Upper lobe of left lung (tissue), 6 donors: Measurements from ENCODE around the gene CIRBP. TPM values are rescaled to one million over a fixed set of nuclear protein-coding genes. Genes with fewer than 3 reads are reported as not detected.
A peak's percentile ranks its signal among the peaks of the same experiment; 100 is the strongest.

Source experiments
- ATAC-seq, 2 donors: fragments of 200-7000 bp; cut with Tn5 transposase; one replicate each; pipeline ENCODE4 v1.9.1; 2022; ENCODE audit warnings: mild to moderate bottlenecking in 2 of 2, moderate library complexity in 2 of 2; ENCODE audit not compliant: low FRiP score in 2 of 2
- DNase-seq, 2 donors: peaks; one replicate each; pipeline ENCODE4 v3.0.0-alpha.2; 2019 to 2020
- H3K27ac ChIP-seq, 4 donors: fragments of 200-600 bp; sonication (generic); one replicate each; pipeline ENCODE4 v1.5.1; 2016 to 2019
- H3K27me3 ChIP-seq, 4 donors: fragments of 200-600 bp; sonication (generic); one replicate each; pipeline ENCODE4 v1.5.1; 2017 to 2019
- H3K36me3 ChIP-seq, 4 donors: fragments of 200-600 bp; sonication (generic); one replicate each; pipeline ENCODE4 v1.5.1; 2016 to 2019
- H3K4me1 ChIP-seq, 4 donors: fragments of 200-600 bp; sonication (generic); one replicate each; pipeline ENCODE4 v1.5.1; 2018 to 2019
- H3K4me3 ChIP-seq, 4 donors: fragments of 200-600 bp; sonication (generic); one replicate each; pipeline ENCODE4 v1.5.1; 2017 to 2019; ENCODE audit warnings: mild to moderate bottlenecking in 2 of 4, moderate library complexity in 1 of 4
- H3K9me3 ChIP-seq, 4 donors: fragments of 200-600 bp; sonication (generic); one replicate each; pipeline ENCODE4 v1.5.1; 2018 to 2019
- CTCF ChIP-seq, 6 experiments: fragments of 450-650 bp in 4 of 6; fragments of 200-600 bp in 2 of 6; sonication (generic) in 2 of 6; IDR thresholded peaks; one replicate each; pipeline ENCODE4 v1.5.1; 2016 to 2019; ENCODE audit warnings: antibody characterized with exemption in 6 of 6
- EP300 ChIP-seq, 4 donors: sonication (generic); formaldehyde crosslinking; IDR thresholded peaks; one replicate each; pipeline ENCODE4 v1.5.1; 2017; ENCODE audit warnings: antibody characterized with exemption in 4 of 4, control low read depth in 2 of 4
- POLR2A ChIP-seq, 4 donors: fragments of 450-650 bp; IDR thresholded peaks; one replicate each; pipeline ENCODE4 v1.5.1; 2016 to 2017; ENCODE audit warnings: antibody characterized with exemption in 4 of 4, mild to moderate bottlenecking in 2 of 4
- POLR2AphosphoS5 ChIP-seq, 2 donors: sonication (generic); formaldehyde crosslinking; IDR thresholded peaks; one replicate each; pipeline ENCODE4 v1.5.1; 2017; ENCODE audit warnings: antibody characterized with exemption in 2 of 2
- WGBS, 2 donors: methylation state at CpG; one replicate each; pipeline ENCODE4 v1.1.5; 2017 to 2018; 5-methylcytosine and 5-hydroxymethylcytosine counted together
- total RNA-seq, 6 donors: library from RNA; depleted of rRNA in 4 of 6; stranded (reverse); fragments of >200 nt in 4 of 6; gene quantifications; one replicate each; pipeline versions ENCODE4 v1.1.0 to v1.2.1, GENCODE V29; 2016 to 2021
- donor health status: DM: no; HTN: no; CAD: no; lungs with moderate emphysema.
- donor health status: DM: no; HTN: yes; CAD: no; lungs with severe emphysema.

Gene CIRBP
- total RNA-seq, 6 donors from 2014 or later = 326 to 1,348 (median 441) TPM

DNA sequence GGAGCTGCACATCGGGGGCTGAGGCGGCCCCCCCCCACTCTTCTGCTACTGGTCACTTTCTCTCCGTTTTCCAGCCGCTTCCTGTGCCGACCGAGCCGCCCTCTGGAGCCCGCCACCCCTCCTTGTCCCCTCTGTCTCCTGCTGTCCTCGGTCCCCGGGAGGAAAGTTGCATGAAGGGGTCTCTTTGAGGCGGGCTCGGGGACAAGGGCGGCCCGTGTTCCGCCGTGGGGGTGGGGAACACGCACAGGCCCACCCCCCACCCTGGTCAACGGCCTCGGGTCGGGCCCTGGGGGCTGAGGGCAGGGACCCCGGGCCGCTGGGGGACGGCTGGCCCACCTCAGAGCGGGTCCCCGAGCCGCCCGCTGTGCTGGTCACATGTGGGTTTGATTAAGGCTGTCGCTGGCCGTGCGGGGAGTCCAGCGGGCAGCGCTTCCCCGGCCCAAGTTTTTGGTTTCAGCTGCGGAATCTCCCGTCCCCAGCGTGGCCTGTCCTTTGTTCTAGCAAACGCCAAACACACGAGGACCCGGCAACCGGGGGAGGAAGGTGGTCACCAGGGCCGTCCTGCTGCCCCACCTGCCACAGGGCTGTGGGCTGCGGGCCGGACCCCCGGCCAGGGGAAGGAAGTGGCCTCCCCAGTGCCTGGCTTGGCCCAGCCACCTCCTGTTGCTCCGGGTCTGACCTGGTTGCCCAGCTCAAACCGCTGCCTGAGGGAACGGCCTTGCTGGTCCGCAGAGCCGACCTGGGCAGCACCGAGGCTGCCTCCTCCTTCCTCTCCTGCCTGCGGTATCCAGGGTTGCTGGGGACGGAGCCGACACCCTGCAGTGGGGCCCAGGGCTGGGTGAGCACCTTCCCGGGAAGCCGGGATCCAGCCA, 18.5 kb downstream of the CIRBP start:
- peak in 1 of 2 donors; percentile 77 for DNase-seq
- TF ChIP-seq POLR2A (IDR thresholded peaks at IDR 0.05) (no peak), CTCF (IDR thresholded peaks at IDR 0.05) (no peak), EP300 (IDR thresholded peaks at IDR 0.05) (no peak), POLR2AphosphoS5 (IDR thresholded peaks at IDR 0.05) (no peak)
- no peak for ATAC-seq

GRCh38 chr19:1288226-1288612, 19.1 kb downstream of the CIRBP start:
- no peak for TF ChIP-seq EP300 (IDR thresholded peaks at IDR 0.05)
- no peak for TF ChIP-seq POLR2AphosphoS5 (IDR thresholded peaks at IDR 0.05)
- no peak for TF ChIP-seq CTCF (IDR thresholded peaks at IDR 0.05)
- no peak for TF ChIP-seq POLR2A (IDR thresholded peaks at IDR 0.05)
- no peak for ATAC-seq
- no peak overlapping the region for H3K4me3 ChIP-seq
- no peaks in the 10 kb centered on the region for H3K9me3 ChIP-seq
- H3K27ac ChIP-seq = no peak overlapping the region
- 84 to 89% methylated on average over 8 to 16 of the region's 18 CpGs for WGBS, 2 donors
- DNase-seq = no peak
- H3K36me3 ChIP-seq = no peaks in the 10 kb centered on the region
- peaks cover 0 to 58% (median 23%) of the 10 kb centered on the region in 4 donors for H3K27me3 ChIP-seq
- H3K4me1 ChIP-seq = peaks cover 5 to 27% (median 14%) of the 10 kb centered on the region in 4 donors

More for the DNA sequence above, 18.5 kb downstream of the CIRBP start:
- no peaks in the 10 kb centered on the region for H3K36me3 ChIP-seq
- H3K27me3 ChIP-seq = peaks cover 0 to 60% (median 22%) of the 10 kb centered on the region in 4 donors
- whole genome bisulfite sequencing, 2 donors = 21 to 28% methylated on average over 12 to 39 of the region's 55 CpGs
- H3K27ac ChIP-seq = no peak overlapping the region
- H3K4me3 ChIP-seq = no peak overlapping the region
- no peaks in the 10 kb centered on the region for H3K9me3 ChIP-seq
- H3K4me1 ChIP-seq = peaks cover 5 to 27% (median 14%) of the 10 kb centered on the region in 4 donors

DNA sequence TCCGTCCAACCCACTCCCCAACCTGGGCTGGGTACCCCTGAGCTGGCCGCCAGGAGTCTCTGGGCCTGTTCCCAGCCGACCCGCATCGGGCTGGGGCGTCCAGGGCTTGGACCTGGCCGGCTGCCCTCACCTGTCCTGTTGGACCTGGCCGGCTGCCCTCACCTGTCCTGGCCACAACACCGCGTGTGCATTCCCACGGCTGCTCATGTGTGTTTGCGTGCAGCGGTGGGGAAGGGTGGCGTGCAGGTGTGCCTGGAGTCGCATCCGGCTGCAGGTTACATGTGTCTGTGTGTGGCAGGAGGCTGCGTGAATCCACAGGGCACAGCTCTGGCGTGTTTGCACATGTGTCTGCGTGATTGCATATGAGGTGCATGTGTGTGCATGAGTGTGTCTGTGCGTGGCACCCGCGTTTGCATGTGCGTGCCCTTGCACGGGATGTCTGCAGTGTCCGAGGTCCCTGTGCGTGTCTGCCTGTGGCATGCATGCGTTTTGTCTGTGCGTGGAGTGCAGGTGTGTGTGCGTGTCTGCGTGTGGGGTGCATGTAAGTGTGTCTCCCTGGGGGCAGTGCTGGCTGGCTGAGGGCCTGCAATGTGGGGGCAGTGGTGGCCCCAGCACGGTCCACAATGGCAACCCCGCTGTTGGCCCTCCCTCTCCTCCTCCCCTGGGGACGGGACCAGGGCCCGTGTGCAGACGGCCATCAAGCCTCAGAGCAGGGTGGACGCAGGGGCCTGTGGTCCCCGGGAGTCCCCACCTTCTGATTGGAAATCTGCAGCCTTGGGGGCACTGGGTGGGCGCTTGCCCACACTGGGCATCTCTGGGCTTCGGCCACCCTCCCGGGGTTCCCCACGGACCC, 19.9 kb downstream of the CIRBP start:
- Histone ChIP-seq H3K9me3 (no peaks in the 10 kb centered on the region), H3K36me3 (no peaks in the 10 kb centered on the region), H3K27me3 (peaks cover 0 to 52% (median 22%) of the 10 kb centered on the region in 4 donors), H3K4me3 (no peak overlapping the region), H3K4me1 (peaks cover 5 to 27% (median 14%) of the 10 kb centered on the region in 4 donors), H3K27ac (no peak overlapping the region)
- no peak for ATAC-seq
- TF ChIP-seq POLR2A (IDR thresholded peaks at IDR 0.05) (no peak), EP300 (IDR thresholded peaks at IDR 0.05) (no peak), CTCF (IDR thresholded peaks at IDR 0.05) (no peak), POLR2AphosphoS5 (IDR thresholded peaks at IDR 0.05) (no peak)
- WGBS, 2 donors = 89 to 91% methylated on average over 22 to 33 of the region's 41 CpGs
- DNase-seq = no peak

GRCh38 chr19:1289686-1290025, 20.5 kb downstream of the CIRBP start:
- 73 to 80% methylated on average over 16 to 17 of the region's 19 CpGs for WGBS, 2 donors
- DNase-seq = peak in 1 of 2 donors; percentile 72
- H3K9me3 ChIP-seq = no peaks in the 10 kb centered on the region
- no peak overlapping the region for H3K4me3 ChIP-seq
- ATAC-seq = no peak
- H3K36me3 ChIP-seq = no peaks in the 10 kb centered on the region
- H3K27me3 ChIP-seq = peaks cover 0 to 52% (median 24%) of the 10 kb centered on the region in 4 donors
- TF ChIP-seq POLR2AphosphoS5 (IDR thresholded peaks at IDR 0.05) = no peak
- no peak for TF ChIP-seq CTCF (IDR thresholded peaks at IDR 0.05)
- TF ChIP-seq EP300 (IDR thresholded peaks at IDR 0.05) = no peak
- no peak for TF ChIP-seq POLR2A (IDR thresholded peaks at IDR 0.05)
- no peak overlapping the region for H3K27ac ChIP-seq
- H3K4me1 ChIP-seq = peaks cover 5 to 27% (median 14%) of the 10 kb centered on the region in 4 donors
